ENCODE measurements around the gene GALNT12. TPM values are rescaled to one million over a fixed set of nuclear protein-coding genes. Genes with fewer than 3 reads are reported as not detected.

GALNT12 gene
- total RNA-seq, 1 donor: 10.1 TPM

DNA sequence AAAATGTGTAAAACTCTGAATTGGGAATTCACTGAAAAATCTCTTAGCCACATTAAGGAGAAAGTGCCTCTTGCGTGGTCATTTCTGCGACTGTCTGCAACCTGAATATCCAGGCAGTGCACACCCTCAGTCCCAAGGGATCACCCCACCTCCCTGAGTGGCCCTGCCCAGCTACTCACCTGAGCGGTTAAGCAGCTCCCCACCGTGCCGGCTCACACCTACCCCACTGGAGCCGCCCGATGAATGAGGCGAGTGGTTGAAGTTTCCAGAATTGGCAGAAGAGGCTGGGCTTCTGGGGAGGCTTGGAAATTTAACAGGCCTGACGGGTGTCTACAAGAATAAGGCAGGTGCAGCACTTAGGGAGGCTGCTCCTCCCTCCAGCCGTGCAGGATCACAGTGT is 36.8 kb upstream of the GALNT12 start:
- Histone ChIP-seq H3K79me2 (ENCODE audit: insufficient read depth, low read length) (no peaks in the 10 kb centered on the region), H3K4me2 (ENCODE audit: insufficient read depth, low read length) (no peak overlapping the region), H3K9me3 (ENCODE audit: low read depth, low read length) (no peaks in the 10 kb centered on the region), H3K27me3 (ENCODE audit: insufficient read depth, low read length) (no peaks in the 10 kb centered on the region), H3K36me3 (ENCODE audit: insufficient read depth, low read length) (peaks cover 40% of the 10 kb centered on the region), H3K4me1 (ENCODE audit: insufficient read depth, low read length) (no peaks in the 10 kb centered on the region), H2AFZ (ENCODE audit: low read length) (no peak overlapping the region), H3K27ac (ENCODE audit: low read depth, low read length) (no peak overlapping the region), H4K20me1 (ENCODE audit: insufficient read depth, low read length) (no peaks in the 10 kb centered on the region), H3K4me3 (ENCODE audit: insufficient read depth, low read length) (no peak overlapping the region)
- TF ChIP-seq, protein P1, sequence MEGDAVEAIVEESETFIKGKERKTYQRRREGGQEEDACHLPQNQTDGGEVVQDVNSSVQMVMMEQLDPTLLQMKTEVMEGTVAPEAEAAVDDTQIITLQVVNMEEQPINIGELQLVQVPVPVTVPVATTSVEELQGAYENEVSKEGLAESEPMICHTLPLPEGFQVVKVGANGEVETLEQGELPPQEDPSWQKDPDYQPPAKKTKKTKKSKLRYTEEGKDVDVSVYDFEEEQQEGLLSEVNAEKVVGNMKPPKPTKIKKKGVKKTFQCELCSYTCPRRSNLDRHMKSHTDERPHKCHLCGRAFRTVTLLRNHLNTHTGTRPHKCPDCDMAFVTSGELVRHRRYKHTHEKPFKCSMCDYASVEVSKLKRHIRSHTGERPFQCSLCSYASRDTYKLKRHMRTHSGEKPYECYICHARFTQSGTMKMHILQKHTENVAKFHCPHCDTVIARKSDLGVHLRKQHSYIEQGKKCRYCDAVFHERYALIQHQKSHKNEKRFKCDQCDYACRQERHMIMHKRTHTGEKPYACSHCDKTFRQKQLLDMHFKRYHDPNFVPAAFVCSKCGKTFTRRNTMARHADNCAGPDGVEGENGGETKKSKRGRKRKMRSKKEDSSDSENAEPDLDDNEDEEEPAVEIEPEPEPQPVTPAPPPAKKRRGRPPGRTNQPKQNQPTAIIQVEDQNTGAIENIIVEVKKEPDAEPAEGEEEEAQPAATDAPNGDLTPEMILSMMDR (IDR thresholded peaks at IDR 0.05; ENCODE audit: extremely low read depth, low read depth, low read length): no peak
- no peak for DNase-seq (ENCODE audit: insufficient read length, low spot score, missing footprints)

DNA sequence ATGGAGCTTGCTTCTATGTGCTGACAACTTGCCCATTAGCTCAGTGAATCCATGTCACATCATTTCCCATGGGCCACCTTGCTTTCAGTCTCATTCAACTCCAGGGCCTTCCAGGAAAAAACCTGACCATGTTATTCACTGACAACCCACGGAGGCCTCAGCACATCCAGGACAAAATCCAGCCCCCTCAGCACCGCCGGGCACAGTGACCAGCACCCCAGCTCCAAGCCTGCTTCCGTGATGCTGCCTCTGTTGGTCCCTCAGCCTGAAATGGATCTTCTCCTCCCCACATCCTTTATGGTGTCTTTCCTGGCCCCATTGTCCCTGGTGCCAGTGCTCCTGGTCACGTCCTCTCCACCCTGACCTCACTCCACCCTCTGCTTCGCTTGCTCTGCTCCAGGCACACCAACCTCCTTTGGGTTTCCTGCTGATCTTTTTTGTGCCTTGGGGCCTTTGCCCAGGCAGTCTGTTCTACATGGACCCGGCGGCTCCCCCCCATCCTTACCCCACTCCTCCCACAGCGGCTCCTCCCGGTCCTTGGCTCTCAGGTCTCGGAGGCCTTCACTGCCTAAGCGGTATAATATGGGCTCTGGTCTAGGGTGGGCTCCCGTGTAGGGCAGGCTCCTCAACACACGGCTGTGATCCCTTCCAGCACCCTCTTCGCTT is 36.1 kb upstream of the GALNT12 start:
- Histone ChIP-seq H3K79me2 (ENCODE audit: insufficient read depth, low read length) (no peaks in the 10 kb centered on the region), H3K4me1 (ENCODE audit: insufficient read depth, low read length) (no peaks in the 10 kb centered on the region), H2AFZ (ENCODE audit: low read length) (no peak overlapping the region), H3K36me3 (ENCODE audit: insufficient read depth, low read length) (peaks cover 40% of the 10 kb centered on the region), H3K27me3 (ENCODE audit: insufficient read depth, low read length) (no peaks in the 10 kb centered on the region), H3K27ac (ENCODE audit: low read depth, low read length) (no peak overlapping the region), H3K9me3 (ENCODE audit: low read depth, low read length) (no peaks in the 10 kb centered on the region), H4K20me1 (ENCODE audit: insufficient read depth, low read length) (no peaks in the 10 kb centered on the region), H3K4me3 (ENCODE audit: insufficient read depth, low read length) (no peak overlapping the region), H3K4me2 (ENCODE audit: insufficient read depth, low read length) (no peak overlapping the region)
- TF ChIP-seq, protein P1 (IDR thresholded peaks at IDR 0.05; ENCODE audit: extremely low read depth, low read depth, low read length): no peak
- DNase-seq (ENCODE audit: insufficient read length, low spot score, missing footprints): no peak

DNA sequence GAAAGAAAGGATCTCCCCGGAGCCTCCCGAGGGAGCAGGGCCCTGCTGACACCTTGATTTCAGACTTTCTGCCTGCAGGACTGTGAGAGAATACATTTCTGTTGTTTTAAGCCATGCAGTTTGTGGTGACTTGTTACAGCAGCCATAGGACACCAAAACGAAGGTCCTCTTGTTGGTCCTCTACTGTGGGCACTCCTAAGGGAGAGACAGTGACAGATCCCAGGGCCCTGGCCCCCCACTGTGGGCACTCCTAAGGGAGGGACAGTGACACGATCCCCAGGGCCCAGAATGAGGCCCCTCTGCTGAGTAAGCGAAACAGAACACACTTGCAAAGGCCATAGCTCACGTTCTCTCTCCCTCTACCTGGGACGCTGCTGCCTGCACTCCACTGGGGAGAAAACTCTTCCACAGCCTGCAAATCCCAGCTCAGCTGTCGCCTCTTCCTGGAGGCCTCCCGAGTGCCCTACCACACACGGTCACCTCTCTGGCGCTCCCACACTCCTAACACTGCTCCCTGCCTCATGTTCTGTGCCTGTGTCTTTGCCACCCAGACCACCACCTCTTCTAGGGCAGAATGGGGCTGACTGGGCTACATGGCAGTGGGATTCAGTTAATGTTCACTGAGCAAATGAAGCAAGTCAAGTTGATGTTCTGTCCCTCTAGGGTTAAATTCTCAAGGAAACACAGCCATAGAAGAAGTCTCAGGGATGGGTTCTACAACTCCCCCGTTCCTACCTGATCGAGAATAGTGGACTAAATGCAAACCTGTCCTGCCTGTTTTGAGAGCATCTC is 34.9 kb upstream of the GALNT12 start:
- Histone ChIP-seq H4K20me1 (ENCODE audit: insufficient read depth, low read length) (no peaks in the 10 kb centered on the region), H3K36me3 (ENCODE audit: insufficient read depth, low read length) (peaks cover 32% of the 10 kb centered on the region), H3K27me3 (ENCODE audit: insufficient read depth, low read length) (no peaks in the 10 kb centered on the region), H2AFZ (ENCODE audit: low read length) (no peak overlapping the region), H3K79me2 (ENCODE audit: insufficient read depth, low read length) (no peaks in the 10 kb centered on the region), H3K27ac (ENCODE audit: low read depth, low read length) (no peak overlapping the region), H3K9me3 (ENCODE audit: low read depth, low read length) (no peaks in the 10 kb centered on the region), H3K4me1 (ENCODE audit: insufficient read depth, low read length) (no peaks in the 10 kb centered on the region), H3K4me3 (ENCODE audit: insufficient read depth, low read length) (no peak overlapping the region), H3K4me2 (ENCODE audit: insufficient read depth, low read length) (no peak overlapping the region)
- TF ChIP-seq, protein P1 (IDR thresholded peaks at IDR 0.05; ENCODE audit: extremely low read depth, low read depth, low read length): no peak
- DNase-seq (ENCODE audit: insufficient read length, low spot score, missing footprints): peak; percentile 81

DNA sequence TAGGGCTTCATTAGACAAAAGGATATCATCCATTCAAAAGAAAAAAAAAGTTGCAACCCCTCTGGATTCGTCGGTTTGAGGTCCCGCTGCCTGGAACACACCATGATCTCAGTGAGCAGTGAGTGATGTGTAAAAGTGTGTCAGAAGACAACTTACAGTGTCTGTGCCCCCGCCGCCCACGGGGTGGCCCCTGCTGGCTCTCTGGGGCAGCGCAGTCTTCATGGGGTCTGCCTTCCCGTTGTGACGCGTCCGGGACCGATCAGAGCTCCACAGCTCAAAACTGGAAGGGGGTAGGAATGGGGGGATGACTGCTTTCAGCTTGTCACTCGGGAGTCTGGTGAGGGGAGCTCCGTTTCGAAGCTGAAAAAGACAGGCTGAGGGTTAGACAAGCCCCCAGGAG is 33.7 kb upstream of the GALNT12 start:
- H3K79me2 ChIP-seq (ENCODE audit: insufficient read depth, low read length): no peaks in the 10 kb centered on the region
- TF ChIP-seq, protein P1 (IDR thresholded peaks at IDR 0.05; ENCODE audit: extremely low read depth, low read depth, low read length): no peak

More for the DNA sequence above, 33.7 kb upstream of the GALNT12 start:
- Histone ChIP-seq H3K27ac (ENCODE audit: low read depth, low read length) (no peak overlapping the region), H3K27me3 (ENCODE audit: insufficient read depth, low read length) (no peaks in the 10 kb centered on the region), H4K20me1 (ENCODE audit: insufficient read depth, low read length) (no peaks in the 10 kb centered on the region), H3K4me2 (ENCODE audit: insufficient read depth, low read length) (no peak overlapping the region), H3K4me3 (ENCODE audit: insufficient read depth, low read length) (no peak overlapping the region), H2AFZ (ENCODE audit: low read length) (no peak overlapping the region), H3K36me3 (ENCODE audit: insufficient read depth, low read length) (peaks cover 30% of the 10 kb centered on the region), H3K9me3 (ENCODE audit: low read depth, low read length) (no peaks in the 10 kb centered on the region), H3K4me1 (ENCODE audit: insufficient read depth, low read length) (no peaks in the 10 kb centered on the region)
- DNase-seq (ENCODE audit: insufficient read length, low spot score, missing footprints): no peak

Measured in osteoblast (primary cell).